ENCODE measurements around the gene SNRNP40.

- TF ChIP-seq CTCF (IDR thresholded peaks at IDR 0.05) = no peak
- TF ChIP-seq EP300 (IDR thresholded peaks at IDR 0.05) = no peak
These were observed 56.8 kb downstream of the SNRNP40 start, which contains the start of gene NKAIN1 for GRCh38 chr1:31239653-31240241.
